Central memory CD8-positive, alpha-beta T cell (primary cell): ENCODE measurements around the gene DOP1A.

ENCODE experiments used
- ATAC-seq: fragments of 150-1000 bp; cut with Tn5 transposase; replicated peaks from 2 replicates; pipeline ENCODE4 v1.10.0; 2022; ENCODE audit warnings: mild to moderate bottlenecking, moderate FRiP score, moderate number of reproducible peaks; ENCODE audit not compliant: poor library complexity, severe bottlenecking; ENCODE audit errors: extremely low read depth
- DNase-seq, 2 donors: peaks; one replicate each; pipeline ENCODE4 v3.0.0; 2021; ENCODE audit warnings: low spot score in 2 of 2
- H3K27ac Mint-ChIP-seq: one replicate; pipeline ENCODE4 v1.8.0; 2022; ENCODE audit warnings: low read depth, mild to moderate bottlenecking, moderate library complexity, mixed read lengths
- H3K27me3 Mint-ChIP-seq: one replicate; pipeline ENCODE4 v1.8.0; 2022; ENCODE audit warnings: mixed read lengths
- H3K36me3 Mint-ChIP-seq: one replicate; pipeline ENCODE4 v1.8.0; 2022; ENCODE audit warnings: mild to moderate bottlenecking, moderate library complexity, mixed read lengths; ENCODE audit not compliant: insufficient read depth
- H3K4me1 Mint-ChIP-seq: one replicate; pipeline ENCODE4 v1.8.0; 2022; ENCODE audit warnings: mixed read lengths
- H3K4me3 Mint-ChIP-seq: one replicate; pipeline ENCODE4 v1.8.0; 2022; ENCODE audit warnings: mild to moderate bottlenecking, moderate library complexity, mixed read lengths
- H3K9me3 Mint-ChIP-seq: one replicate; pipeline ENCODE4 v1.8.0; 2022; ENCODE audit warnings: mixed read lengths

DOP1A gene

DNA sequence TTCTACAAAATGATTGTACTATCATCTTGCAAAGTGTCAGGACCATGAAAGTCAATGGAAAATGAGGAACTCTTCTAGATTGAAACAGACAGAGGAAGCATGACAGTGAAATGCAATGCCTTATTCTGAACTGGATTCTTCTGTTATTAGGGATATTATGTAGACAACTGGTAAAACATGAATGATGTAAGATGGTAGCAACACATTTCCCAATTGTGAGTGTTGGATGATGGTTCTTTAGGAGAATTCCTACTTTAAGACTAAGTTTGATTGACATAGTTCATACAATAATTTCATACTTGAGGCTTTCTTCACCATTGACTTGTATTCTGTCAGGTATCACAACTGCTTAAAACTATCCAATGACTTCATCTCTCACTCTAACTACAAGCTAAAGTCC lies 6.3 kb upstream of the DOP1A start:
- Mint-ChIP-seq H3K4me1 (peaks cover 14% of the 10 kb centered on the region), H3K36me3 (peaks cover 3% of the 10 kb centered on the region), H3K27me3 (no peaks in the 10 kb centered on the region), H3K9me3 (no peaks in the 10 kb centered on the region), H3K27ac (no peak overlapping the region), H3K4me3 (no peak overlapping the region)
- ATAC-seq (no peak), DNase-seq (no peak)

DNA sequence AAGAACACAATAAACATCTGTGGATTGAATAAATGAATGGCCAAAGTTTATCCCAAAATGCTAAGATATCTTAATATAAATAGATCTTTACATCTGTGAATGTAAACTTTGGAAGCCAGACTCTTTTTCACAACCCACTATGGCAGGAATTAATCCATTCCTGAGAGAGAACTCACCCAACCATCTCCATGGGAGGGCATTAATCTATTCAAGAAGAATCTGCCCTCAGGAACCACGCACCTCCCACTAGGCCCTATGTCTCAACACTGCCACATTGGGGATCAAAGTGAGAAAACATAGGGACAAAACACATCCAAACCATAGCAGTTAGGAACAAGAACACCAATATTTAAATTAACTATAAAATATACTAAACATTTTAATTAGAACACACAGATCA lies 5.2 kb upstream of the DOP1A start:
- no peaks in the 10 kb centered on the region for H3K9me3 Mint-ChIP-seq
- peaks cover 3% of the 10 kb centered on the region for H3K36me3 Mint-ChIP-seq
- H3K4me3 Mint-ChIP-seq = no peak overlapping the region
- H3K27ac Mint-ChIP-seq = no peak overlapping the region
- ATAC-seq = no peak
- DNase-seq = no peak
- peaks cover 14% of the 10 kb centered on the region for H3K4me1 Mint-ChIP-seq
- H3K27me3 Mint-ChIP-seq = no peaks in the 10 kb centered on the region

- peaks cover 6% of the 10 kb centered on the region for H3K36me3 Mint-ChIP-seq
- ATAC-seq = peak; percentile 57
- no peaks in the 10 kb centered on the region for H3K9me3 Mint-ChIP-seq
- no peaks in the 10 kb centered on the region for H3K27me3 Mint-ChIP-seq
- H3K4me3 Mint-ChIP-seq = peak within 1 kb of the TSS; percentile 82
- peaks cover 29% of the 10 kb centered on the region for H3K4me1 Mint-ChIP-seq
- peak within 1 kb of the TSS; percentile 67 for H3K27ac Mint-ChIP-seq
- DNase-seq = peak; percentile 81 to 93
These were observed 1.8 kb upstream of the DOP1A start, which contains the start of gene UBE3D for GRCh38 chr6:83065511-83066192. TSS of gene UBE3D (minus strand) at chr6:83065841. CDS start at chr6:83065718, 123 bp downstream.

GRCh38 chr6:83068616-83069015 lies 1.1 kb downstream of the DOP1A start:
- H3K4me1 Mint-ChIP-seq = peaks cover 31% of the 10 kb centered on the region

DNA sequence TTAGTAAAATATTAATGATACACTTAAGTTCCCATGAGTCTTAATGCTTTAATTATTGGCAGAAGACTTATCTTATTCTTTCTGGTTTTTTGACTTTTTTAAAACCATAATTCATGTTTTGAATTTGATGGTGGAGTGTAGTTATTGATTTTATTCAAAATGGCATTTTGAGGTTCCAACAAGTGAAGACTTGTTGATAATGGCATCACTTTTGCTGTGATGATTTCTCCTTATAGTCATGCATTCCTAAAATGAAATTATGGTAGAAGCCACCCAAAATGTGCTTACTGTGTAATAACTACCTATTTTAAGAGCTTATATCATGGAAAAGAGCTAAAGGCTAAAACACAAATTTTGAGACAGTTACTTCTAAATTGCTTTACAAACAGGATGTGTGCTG lies 2.2 kb downstream of the DOP1A start:
- H3K4me1 Mint-ChIP-seq = peaks cover 26% of the 10 kb centered on the region
- ATAC-seq = no peak
- no peak overlapping the region for H3K27ac Mint-ChIP-seq
- no peaks in the 10 kb centered on the region for H3K9me3 Mint-ChIP-seq
- H3K36me3 Mint-ChIP-seq = peaks cover 6% of the 10 kb centered on the region
- H3K4me3 Mint-ChIP-seq = no peak overlapping the region
- H3K27me3 Mint-ChIP-seq = no peaks in the 10 kb centered on the region
- DNase-seq = no peak

More at GRCh38 chr6:83068616-83069015, 1.1 kb downstream of the DOP1A start:
- Mint-ChIP-seq H3K4me3 (peak overlapping the region; percentile 93), H3K27ac (peak overlapping the region; percentile 90), H3K36me3 (peaks cover 6% of the 10 kb centered on the region), H3K27me3 (no peaks in the 10 kb centered on the region), H3K9me3 (no peaks in the 10 kb centered on the region)
- ATAC-seq (no peak), DNase-seq (no peak)

DNA sequence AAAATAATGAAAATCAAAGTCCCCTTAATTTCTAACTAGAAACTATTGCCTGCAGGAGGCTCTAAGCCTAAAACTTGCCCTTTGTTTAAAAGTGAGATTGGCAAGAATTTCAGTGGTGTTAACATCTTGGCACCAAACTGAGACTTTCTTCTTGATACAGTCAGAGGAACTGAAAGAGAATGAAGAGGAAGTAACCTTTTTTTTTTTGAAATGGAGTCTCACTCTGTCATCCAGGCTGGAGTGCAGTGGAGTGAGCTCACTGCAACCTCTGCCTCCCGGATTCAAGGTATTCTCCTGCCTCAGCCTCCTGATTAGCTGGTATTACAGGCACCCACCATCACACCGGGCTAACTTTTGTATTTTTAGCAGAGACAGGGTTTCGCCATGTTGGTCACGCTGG lies 3.6 kb downstream of the DOP1A start:
- H3K9me3 Mint-ChIP-seq = no peaks in the 10 kb centered on the region
- no peaks in the 10 kb centered on the region for H3K27me3 Mint-ChIP-seq
- H3K4me1 Mint-ChIP-seq = peaks cover 19% of the 10 kb centered on the region
- no peak for ATAC-seq
- H3K4me3 Mint-ChIP-seq = no peak overlapping the region
- peaks cover 5% of the 10 kb centered on the region for H3K36me3 Mint-ChIP-seq
- H3K27ac Mint-ChIP-seq = no peak overlapping the region
- DNase-seq = no peak

DNA sequence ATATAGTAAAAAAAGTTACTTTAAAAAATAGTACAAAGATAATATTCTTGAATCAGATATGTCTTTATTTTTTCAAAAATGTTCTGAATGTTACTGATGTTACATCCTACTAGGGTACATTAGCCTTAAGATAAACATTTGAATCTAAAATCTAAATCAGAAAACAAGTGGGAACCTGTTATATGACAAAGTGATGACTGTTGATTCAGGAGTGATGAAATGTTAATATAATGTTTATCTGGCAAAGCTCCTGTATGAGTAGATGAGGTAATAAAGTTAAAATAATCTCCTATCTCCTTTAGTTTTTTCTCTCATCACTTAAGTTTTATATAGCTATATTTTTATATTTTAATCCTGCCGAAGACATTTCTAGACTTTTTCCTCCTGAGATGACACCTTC lies 4.2 kb downstream of the DOP1A start:
- Mint-ChIP-seq H3K27me3 (no peaks in the 10 kb centered on the region), H3K4me1 (peaks cover 17% of the 10 kb centered on the region), H3K4me3 (no peak overlapping the region), H3K36me3 (peaks cover 8% of the 10 kb centered on the region), H3K27ac (no peak overlapping the region), H3K9me3 (no peaks in the 10 kb centered on the region)
- DNase-seq (no peak), ATAC-seq (no peak)

DNA sequence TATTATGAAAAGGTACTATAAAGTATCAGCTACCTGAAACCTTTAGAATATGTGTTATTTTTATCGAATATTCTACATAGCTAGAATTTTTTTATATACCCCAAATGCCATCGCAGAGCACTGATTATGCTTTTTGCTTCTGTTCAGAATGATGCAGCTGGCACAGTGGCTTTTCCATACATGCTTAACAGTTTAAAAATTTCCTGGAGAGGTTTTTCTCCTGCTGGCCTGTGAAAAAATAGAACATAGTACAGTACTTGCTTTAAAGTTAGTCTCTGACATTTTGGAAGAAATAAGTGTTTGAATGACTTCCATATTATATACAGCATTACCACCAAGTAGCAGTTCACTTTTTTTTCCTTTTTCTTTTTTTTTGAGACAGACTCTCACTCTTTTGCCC lies 5.3 kb downstream of the DOP1A start:
- H3K4me1 Mint-ChIP-seq = peaks cover 17% of the 10 kb centered on the region
- DNase-seq = no peak
- no peak overlapping the region for H3K4me3 Mint-ChIP-seq
- no peaks in the 10 kb centered on the region for H3K27me3 Mint-ChIP-seq
- H3K9me3 Mint-ChIP-seq = no peaks in the 10 kb centered on the region
- no peak overlapping the region for H3K27ac Mint-ChIP-seq
- peaks cover 5% of the 10 kb centered on the region for H3K36me3 Mint-ChIP-seq
- no peak for ATAC-seq

DNA sequence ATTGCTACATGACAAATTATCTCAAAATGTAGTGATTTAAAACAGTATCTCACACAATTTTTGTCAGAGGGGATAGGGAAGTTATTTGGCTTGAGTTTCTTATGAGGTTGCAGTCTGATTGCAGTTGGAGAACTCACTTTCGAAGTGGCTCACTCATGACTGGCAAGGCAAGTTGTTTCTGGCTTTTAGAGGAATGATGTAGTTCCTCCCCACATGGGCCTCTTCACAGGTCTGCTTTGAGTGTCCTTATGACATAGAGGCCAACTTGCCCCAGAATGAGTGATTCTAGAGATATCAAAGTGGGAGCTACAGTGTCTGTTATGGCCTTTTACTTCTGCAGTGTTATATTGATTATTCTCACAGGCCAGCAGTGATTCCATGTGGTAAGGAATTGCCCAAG lies 6.1 kb downstream of the DOP1A start:
- Mint-ChIP-seq H3K27me3 (no peaks in the 10 kb centered on the region), H3K4me1 (peaks cover 20% of the 10 kb centered on the region), H3K36me3 (peaks cover 4% of the 10 kb centered on the region), H3K4me3 (no peak overlapping the region), H3K9me3 (no peaks in the 10 kb centered on the region), H3K27ac (no peak overlapping the region)
- DNase-seq (no peak), ATAC-seq (no peak)

- no peak for DNase-seq
- H3K9me3 Mint-ChIP-seq = no peaks in the 10 kb centered on the region
- no peak for ATAC-seq
- no peak overlapping the region for H3K27ac Mint-ChIP-seq
- no peaks in the 10 kb centered on the region for H3K27me3 Mint-ChIP-seq
- H3K4me3 Mint-ChIP-seq = no peak overlapping the region
- peaks cover 2% of the 10 kb centered on the region for H3K36me3 Mint-ChIP-seq
- peaks cover 48% of the 10 kb centered on the region for H3K4me1 Mint-ChIP-seq
These were observed 16.0 kb downstream of the DOP1A start for GRCh38 chr6:83083476-83083875.

GRCh38 chr6:83086751-83087150 lies 19.3 kb downstream of the DOP1A start:
- peak overlapping the region; percentile 12 for H3K27ac Mint-ChIP-seq
- no peaks in the 10 kb centered on the region for H3K36me3 Mint-ChIP-seq
- ATAC-seq = no peak
- H3K27me3 Mint-ChIP-seq = no peaks in the 10 kb centered on the region
- peaks cover 41% of the 10 kb centered on the region for H3K4me1 Mint-ChIP-seq
- no peaks in the 10 kb centered on the region for H3K9me3 Mint-ChIP-seq
- peak overlapping the region; percentile 1 for H3K4me3 Mint-ChIP-seq
- no peak for DNase-seq

DNA sequence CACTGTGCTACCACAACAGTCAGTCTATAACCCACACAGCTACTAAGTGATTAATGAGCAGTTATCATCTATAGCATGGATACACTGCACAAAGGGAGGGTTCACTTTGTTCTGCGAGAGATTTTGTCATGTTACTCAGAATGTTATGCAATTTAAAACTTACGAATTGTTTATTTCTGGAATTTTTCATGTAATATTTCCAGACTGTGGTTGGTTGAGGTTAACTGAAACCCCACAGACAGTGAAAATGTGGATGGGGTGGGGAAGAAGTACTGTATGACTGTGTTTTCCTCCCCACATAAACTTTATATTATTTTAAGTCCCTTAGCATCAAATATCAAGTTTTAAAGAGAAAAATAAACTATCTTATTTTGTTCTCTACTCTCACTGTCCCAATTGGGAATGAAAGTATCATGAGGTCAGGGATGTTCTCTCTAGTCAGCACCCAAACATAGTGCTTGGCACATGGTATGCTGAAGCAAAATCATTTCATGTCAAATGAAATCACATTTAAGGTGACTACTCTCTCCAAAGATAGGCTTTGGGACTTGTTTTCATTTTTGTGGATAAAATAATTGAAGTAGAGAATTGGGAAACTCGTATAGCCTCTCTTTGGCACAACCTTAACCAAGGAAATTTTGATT lies 25.4 kb downstream of the DOP1A start:
- DNase-seq = no peak
- Mint-ChIP-seq H3K27me3 (no peaks in the 10 kb centered on the region), H3K36me3 (peaks cover 4% of the 10 kb centered on the region), H3K9me3 (peaks cover 6% of the 10 kb centered on the region), H3K4me1 (peaks cover 22% of the 10 kb centered on the region), H3K27ac (no peak overlapping the region), H3K4me3 (no peak overlapping the region)
- no peak for ATAC-seq

- H3K4me3 Mint-ChIP-seq = no peak overlapping the region
- H3K4me1 Mint-ChIP-seq = peaks cover 17% of the 10 kb centered on the region
- H3K9me3 Mint-ChIP-seq = peaks cover 6% of the 10 kb centered on the region
- ATAC-seq = no peak
- DNase-seq = no peak
- peaks cover 9% of the 10 kb centered on the region for H3K36me3 Mint-ChIP-seq
- H3K27me3 Mint-ChIP-seq = no peaks in the 10 kb centered on the region
- H3K27ac Mint-ChIP-seq = peak overlapping the region; percentile 21
These were observed 29.3 kb downstream of the DOP1A start for GRCh38 chr6:83096791-83097190.
